Ramos (cell line): ENCODE measurements around the gene B4GALNT4.
"Not testable (repeated sequence)": the region's sequence is repeated elsewhere in the genome, so short reads cannot be mapped to it uniquely, and the experiment has no call there.

ENCODE experiments used
- in situ Hi-C: fragments of 300-500 bp; cut with MboI; formaldehyde crosslinking; loops from one replicate; pipeline ENCODE4 v1.14.3; 2022; ENCODE audit warnings: low sequenced_read_pairs; ENCODE audit not compliant: unreplicated experiment

B4GALNT4 gene

DNA sequence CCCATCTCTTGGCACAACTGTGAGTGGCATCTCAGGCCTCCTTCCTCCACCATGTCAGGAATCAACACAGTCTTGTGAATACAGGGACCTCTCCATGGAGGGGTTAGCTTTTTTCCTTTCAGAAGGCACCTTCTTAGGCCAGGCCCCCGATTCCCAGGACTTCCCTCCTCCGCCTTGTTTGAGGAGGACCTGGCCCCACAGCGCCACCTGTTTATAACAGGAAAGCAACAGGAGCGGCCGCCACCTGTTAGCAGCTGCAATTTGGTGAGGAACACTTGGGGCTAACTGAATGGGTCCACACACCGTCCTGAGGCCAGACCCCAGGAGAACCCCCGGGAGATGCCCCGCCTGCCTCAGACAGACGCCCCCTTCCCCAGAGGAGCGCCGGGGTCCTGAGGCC is 20.9 kb downstream of the B4GALNT4 start:
- in situ Hi-C loops = no loop called here

DNA sequence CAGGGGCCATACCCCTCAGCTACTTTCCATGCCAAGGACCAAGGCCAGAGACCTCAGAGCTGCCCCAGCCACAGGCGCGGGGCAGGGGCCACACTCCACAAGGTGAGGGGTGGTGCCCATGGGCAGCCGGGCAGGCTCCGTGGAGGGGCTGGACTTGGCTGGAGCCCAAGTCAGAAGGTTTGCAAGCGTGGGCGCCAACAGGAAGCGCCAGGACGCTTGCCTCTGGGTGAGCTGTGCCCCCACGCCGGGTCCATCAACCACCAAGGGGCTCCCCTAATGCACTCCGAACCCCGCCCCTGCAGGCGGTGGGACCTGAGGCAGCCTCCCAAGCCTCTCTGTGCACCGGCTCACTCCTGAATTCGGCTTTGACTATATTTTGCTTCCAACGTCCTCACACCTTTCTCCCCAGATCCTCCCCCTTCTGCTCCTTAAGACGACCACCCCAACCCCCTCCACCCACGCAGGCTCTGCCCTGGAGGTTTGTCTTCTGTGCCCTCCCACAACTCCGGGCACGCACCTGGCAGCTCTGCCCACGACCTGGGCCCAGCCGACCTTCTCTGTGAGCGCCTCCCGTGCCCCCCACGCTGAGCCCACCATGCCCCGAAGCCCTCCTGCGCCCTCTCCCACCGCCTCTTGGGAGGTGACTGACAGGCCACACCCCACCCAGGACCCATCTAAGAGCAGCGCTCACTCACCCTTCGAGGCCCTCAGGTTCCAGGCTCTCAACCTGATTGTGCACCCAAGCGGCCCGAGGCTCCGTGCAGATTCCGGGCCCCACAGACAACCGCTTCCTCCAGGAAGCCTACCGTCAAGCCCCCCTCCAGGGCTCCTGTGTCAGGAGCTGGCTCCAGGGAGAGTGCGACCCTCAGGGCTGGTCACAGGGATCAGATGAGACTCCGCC is 22.1 kb downstream of the B4GALNT4 start:
- in situ Hi-C loops = no loop called here

DNA sequence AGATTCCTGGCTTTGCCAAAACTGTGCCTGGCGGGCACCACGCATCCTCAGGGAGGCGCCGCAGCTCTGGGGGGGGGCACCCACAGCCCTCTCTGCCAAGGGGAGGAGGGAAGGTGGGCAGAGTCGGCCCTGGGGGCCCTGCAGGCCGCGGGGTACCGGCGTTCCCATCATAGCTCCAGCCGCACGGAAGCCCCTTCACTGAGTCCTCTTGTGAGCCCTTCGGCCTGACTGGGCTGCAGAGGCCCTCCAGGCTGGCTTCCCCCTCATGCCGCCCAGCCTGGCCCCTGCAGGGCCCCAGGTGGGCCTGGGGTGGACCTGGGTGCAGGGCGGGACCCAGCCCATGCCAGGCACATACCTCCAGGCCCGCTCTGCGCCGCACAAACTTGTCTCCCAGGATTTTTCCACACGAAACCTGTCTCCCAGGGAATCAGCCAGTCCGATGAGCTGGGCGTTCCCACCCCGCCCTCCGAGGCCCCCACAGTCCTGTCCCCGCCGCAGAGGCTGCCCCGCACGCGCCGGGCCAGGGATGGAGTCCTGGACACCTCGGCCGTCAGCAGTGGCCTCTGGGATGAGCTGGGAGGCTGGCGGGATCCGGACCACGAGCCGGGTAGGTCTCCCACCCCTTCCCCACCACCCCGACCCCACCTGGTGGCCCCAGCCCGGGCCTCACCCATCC is 22.9 kb downstream of the B4GALNT4 start:
- in situ Hi-C loops = no loop called here

DNA sequence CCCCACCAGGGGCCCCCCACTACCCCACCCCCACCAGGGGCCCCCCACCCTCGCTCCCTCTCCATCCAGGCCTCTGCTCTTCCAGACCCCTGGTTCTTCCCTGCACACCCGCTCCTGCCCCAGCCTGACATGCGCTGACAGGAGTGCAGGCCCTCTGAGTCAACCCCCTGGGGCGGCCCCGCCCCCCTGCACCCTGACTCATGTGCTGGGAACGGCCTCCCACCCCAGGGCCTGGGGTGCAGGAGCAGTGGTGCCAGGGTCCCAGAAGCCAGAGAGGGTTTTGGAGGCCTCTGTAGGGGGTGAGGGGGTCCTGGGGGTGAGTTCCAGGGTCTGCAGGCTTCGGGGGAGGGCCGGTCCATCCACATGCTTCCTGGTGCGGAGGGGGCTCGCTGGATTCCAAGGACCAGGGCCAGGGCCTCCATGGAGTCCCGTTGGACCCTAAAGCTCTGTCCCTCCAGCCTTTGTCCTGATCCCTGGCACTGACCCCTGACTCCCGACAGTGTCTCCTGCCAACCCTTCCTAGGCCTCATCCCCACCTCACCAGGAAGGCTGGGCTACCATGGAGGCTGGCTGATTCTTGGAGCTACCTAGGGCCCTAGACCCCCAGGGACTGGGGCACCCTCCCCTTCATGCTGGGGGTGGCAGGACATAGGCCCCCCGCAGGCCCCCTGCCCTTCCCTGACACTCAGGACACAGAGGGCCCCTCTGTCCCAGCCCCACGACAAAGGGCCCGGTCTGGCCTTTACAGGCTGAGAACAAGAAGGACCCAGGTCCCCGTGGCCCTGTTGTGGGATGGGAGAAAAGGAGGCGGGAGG is 24.1 kb downstream of the B4GALNT4 start:
- in situ Hi-C loops = no loop called here

DNA sequence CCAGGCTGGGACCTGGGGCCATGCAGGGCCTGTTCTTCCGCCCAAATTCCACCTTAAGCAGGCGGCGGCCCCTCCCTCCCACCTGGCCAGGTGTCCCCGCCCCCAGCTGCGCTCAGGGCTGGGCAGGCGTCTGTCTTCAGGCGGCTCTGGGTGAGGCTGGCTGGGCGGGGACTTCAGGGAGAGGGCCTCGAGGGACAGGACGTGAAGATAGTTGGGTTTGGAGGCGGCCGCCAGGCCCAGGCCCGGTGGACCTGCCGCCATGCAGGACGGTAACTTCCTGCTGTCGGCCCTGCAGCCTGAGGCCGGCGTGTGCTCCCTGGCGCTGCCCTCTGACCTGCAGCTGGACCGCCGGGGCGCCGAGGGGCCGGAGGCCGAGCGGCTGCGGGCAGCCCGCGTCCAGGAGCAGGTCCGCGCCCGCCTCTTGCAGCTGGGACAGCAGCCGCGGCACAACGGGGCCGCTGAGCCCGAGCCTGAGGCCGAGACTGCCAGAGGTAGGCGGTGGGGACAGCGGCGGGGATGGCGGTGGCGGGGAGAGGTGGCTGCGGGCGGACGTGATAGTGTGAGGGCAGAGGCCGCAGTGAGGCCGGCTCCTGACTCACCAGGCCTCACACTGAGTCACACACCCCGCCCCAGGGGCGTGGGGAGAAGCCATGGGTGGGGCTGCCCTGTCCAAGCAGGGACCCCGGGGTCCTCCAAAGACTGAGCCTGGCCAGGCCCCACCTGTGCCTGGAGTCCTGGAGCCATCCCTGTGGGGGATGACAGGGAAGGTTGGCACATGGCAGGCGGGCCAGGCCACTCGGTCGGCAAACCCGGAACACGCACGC is 24.9 kb downstream of the B4GALNT4 start, which contains the start of gene PKP3:
PKP3 (plus strand) TSS at position 176 of the 824 bp plus-strand sequence; CDS start at position 260, 84 bp downstream.
- in situ Hi-C loops = no loop called here

DNA sequence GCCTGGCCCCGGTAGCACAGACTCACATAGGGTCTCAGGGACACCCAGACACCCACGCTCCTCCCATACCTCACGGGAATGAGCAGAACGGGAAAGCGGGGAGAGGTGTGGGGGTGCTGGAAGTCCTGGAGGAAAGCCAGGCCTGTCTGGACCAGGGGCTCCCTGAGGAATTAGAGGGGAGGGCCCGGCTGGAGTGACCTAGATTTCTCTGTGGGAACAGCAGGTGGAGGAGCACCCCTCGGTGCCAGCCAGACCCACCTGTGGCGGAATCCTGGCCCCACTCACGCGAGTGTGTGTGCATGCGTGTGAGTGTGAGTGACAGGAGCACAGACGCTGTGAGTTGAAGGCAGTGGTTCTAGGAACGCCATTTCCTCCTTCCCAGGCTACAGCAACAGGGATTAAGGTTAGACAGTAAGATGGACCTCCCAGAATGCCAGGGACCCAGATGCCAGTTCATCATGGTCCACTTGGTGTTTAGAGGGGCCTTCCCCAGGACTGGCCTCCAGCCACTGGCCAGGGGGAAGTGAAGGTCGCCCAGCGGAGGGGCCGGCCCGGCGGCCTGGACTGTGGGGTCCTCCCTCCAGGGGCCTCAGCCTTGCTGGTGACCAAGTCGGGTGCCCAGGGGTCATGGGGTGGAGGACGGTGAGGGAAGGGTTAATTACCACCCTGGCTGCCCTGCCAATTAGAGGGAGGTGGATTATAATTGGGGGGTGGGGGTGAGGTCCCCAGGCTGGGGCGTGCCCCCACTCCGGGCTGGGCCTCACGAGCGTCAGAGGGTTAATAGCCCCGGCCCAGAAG is 25.8 kb downstream of the B4GALNT4 start:
- in situ Hi-C loops = no loop called here

DNA sequence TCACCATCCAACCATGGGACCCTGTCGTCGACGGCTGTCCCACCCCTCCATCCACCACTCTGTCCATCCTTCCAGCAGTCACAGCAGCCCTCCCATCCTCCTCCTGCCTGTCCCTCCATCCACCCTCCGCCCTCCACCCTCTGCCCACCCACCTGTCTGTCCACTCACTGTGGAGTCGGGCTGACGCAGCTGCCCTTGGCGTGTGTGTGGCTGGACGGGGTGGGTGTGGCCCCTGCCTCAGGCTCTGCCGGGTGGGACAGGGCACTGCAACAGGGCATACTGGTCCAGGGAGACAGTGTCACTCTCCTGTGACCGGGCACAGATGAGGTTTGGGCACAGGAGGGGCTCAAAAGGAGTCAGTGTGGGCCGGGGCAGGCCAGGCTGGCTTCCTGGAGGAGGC is 26.6 kb downstream of the B4GALNT4 start:
- in situ Hi-C loops = no loop called here

DNA sequence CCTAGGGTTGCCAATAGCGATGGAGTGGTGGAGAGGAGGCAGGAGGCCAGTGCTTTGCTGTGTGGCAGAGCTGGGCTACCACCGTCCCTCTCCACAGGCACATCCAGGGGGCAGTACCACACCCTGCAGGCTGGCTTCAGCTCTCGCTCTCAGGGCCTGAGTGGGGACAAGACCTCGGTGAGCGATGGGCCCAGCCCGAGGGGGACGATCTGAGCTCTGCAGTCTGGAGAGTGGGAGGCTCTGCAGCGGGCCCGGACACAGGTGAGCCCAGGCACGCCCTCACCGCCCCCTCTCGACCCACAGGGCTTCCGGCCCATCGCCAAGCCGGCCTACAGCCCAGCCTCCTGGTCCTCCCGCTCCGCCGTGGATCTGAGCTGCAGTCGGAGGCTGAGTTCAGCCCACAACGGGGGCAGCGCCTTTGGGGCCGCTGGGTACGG is 27.2 kb downstream of the B4GALNT4 start:
- in situ Hi-C loops = no loop called here

DNA sequence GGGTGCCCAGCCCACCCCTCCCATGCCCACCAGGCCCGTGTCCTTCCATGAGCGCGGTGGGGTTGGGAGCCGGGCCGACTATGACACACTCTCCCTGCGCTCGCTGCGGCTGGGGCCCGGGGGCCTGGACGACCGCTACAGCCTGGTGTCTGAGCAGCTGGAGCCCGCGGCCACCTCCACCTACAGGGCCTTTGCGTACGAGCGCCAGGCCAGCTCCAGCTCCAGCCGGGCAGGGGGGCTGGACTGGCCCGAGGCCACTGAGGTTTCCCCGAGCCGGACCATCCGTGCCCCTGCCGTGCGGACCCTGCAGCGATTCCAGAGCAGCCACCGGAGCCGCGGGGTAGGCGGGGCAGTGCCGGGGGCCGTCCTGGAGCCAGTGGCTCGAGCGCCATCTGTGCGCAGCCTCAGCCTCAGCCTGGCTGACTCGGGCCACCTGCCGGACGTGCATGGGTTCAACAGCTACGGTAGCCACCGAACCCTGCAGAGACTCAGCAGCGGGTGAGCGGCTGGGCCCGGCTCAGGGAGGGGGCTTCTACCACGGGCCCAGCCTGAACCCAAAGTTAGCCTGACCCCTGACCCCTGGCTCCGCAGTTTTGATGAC is 27.7 kb downstream of the B4GALNT4 start:
- in situ Hi-C loops = no loop called here

DNA sequence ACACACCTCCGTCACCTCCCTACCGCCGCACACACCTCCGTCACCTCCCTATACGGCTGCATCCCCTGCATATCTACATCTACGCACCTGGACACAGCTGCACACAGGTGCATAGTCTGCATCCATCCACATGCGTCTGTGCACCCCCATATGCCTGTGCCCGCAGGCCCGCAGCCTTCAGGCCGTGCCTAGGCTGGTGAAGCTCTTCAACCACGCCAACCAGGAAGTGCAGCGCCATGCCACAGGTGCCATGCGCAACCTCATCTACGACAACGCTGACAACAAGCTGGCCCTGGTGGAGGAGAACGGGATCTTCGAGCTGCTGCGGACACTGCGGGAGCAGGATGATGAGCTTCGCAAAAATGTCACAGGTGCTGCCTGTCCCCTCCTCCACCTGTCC is 29.5 kb downstream of the B4GALNT4 start:
- in situ Hi-C loops = no loop called here

DNA sequence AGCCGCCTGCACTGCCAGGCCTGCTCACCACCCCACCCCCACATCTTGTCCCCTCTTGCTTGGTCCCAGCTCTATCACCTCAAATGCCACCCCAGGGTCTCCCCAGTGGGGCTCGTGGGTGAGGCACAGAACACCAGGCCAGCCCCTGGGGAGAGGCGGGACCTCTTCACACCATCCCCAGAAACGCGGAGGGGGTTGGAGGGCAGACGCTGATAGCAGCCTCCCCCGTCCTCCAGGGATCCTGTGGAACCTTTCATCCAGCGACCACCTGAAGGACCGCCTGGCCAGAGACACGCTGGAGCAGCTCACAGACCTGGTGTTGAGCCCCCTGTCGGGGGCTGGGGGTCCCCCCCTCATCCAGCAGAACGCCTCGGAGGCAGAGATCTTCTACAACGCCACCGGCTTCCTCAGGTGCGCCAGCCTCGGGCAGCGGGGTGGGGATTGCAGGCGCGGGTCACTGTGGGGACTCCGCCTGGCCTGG is 30.5 kb downstream of the B4GALNT4 start:
- in situ Hi-C loops = no loop called here

DNA sequence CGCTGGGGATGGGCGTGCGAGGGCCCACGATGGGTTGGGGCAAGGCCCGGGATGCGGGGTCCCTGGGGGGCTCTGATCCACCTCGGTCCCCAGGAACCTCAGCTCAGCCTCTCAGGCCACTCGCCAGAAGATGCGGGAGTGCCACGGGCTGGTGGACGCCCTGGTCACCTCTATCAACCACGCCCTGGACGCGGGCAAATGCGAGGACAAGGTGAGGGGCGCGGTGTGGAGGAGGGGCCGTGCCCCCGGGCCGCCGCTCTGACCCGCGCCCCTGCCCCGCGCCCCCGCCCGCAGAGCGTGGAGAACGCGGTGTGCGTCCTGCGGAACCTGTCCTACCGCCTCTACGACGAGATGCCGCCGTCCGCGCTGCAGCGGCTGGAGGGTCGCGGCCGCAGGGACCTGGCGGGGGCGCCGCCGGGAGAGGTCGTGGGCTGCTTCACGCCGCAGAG is 31.0 kb downstream of the B4GALNT4 start:
- in situ Hi-C loops = no loop called here

DNA sequence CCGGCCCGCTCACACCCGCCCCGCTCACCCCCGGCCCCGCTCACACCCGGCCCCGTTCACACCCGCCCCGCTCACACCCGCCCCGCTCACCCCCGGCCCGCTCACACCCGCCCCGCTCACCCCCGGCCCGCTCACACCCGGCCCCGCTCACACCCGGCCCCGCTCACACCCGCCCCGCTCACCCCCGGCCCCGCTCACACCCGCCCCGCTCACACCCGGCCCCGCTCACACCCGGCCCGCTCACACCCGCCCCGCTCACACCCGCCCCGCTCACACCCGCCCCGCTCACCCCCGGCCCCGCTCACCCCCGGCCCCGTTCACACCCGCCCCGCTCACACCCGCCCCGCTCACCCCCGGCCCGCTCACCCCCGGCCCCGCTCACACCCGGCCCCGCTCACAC is 31.9 kb downstream of the B4GALNT4 start:
- in situ Hi-C loops = not testable (repeated sequence)

DNA sequence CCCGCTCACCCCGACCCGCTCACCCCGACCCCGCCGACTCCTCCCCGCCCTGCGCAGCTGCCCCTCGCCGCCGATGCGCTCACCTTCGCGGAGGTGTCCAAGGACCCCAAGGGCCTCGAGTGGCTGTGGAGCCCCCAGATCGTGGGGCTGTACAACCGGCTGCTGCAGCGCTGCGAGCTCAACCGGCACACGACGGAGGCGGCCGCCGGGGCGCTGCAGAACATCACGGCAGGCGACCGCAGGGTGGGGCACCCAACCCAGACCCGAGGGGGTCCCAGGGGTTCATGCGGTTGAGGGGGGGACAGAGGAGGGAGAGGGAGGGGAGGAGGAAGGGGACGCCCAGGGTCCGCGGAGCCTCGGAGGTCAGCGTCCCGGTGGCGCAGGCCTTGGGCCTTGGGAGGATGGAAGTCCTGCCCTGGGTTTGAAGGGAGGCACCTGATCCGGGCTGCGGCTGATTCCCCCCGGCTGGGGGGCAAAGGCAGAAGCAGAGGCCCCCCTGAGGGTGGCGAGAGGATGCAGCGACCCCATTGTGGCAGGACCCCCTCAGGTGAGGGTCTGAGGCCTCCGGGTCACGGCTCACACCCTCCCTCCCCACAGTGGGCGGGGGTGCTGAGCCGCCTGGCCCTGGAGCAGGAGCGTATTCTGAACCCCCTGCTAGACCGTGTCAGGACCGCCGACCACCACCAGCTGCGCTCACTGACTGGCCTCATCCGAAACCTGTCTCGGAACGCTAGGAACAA is 33.9 kb downstream of the B4GALNT4 start:
- in situ Hi-C loops = no loop called here

DNA sequence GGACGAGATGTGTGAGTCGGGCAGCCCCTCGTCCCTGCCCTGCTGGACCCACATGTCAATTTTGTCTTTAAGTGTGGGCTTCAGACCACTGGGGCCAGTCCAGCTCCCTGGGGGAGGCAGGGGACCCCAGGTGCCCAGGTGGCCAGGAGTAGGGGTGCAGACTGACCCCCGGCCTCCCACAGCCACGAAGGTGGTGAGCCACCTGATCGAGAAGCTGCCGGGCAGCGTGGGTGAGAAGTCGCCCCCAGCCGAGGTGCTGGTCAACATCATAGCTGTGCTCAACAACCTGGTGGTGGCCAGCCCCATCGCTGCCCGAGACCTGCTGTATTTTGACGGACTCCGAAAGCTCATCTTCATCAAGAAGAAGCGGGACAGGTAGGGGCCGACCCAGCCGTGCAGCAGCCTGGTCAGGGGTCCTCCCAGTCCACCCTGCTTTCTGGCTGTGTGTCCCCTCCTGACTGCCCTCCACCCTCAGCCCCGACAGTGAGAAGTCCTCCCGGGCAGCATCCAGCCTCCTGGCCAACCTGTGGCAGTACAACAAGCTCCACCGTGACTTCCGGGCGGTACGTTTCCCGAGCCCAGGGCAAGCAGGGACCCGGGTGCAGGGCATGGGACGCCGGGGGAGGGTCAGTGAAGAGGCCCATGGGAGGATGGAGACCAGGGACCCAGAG is 34.6 kb downstream of the B4GALNT4 start:
- in situ Hi-C loops = no loop called here

DNA sequence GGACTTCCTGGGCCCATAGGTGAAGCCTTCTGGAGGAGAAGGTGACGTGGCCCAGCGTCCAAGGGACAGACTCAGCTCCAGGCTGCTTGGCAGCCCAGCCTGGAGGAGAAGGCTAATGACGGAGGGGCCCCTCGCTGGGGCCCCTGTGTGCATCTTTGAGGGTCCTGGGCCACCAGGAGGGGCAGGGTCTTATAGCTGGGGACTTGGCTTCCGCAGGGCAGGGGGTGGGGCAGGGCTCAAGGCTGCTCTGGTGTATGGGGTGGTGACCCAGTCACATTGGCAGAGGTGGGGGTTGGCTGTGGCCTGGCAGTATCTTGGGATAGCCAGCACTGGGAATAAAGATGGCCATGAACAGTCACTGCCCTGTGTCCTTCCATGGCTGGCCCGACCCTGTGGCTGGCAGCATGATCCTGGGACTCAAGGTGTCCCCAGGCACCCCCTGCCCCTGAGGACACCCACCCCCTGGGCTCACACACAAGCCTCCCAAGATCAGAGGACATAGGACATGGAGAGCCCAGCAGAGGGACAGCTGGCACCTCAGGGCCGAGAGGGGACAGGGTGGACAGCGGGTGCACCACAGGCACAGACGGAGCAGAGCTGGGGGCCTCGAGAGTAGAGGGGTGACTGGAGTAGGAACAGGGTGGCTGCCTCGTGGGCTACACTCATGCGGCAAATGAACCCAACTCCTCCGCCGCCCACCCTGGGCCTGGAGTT is 35.4 kb downstream of the B4GALNT4 start:
- in situ Hi-C loops = no loop called here
